SK-N-SH (cell line): Measurements from ENCODE around the gene FBN1.

Source experiments
- CTCF ChIP-seq: fragments of 200-600 bp; sonication (generic); IDR thresholded peaks from 2 replicates; pipeline ENCODE4 v1.6.1; 2017; ENCODE audit warnings: antibody characterized with exemption, mild to moderate bottlenecking, moderate library complexity
- EP300 ChIP-seq, 2 experiments: IDR thresholded peaks; 2 replicates each; pipeline versions ENCODE4 v1.4.0 to v1.6.1; 2012; ENCODE audit warnings: borderline replicate concordance in 1 of 2, low read depth in 1 of 2, low read length in 1 of 2
- FOXM1 ChIP-seq: IDR thresholded peaks from 2 replicates; pipeline ENCODE4 v1.4.0; 2012; ENCODE audit warnings: low read depth, mild to moderate bottlenecking
- GABPA ChIP-seq: IDR thresholded peaks from 2 replicates; pipeline ENCODE4 v1.4.0; 2012; ENCODE audit warnings: low read depth, mild to moderate bottlenecking
- IRF3 ChIP-seq: fragments of 150-350 bp; IDR thresholded peaks from 2 replicates; pipeline ENCODE4 v1.6.1; 2016; ENCODE audit warnings: mild to moderate bottlenecking, low read depth, low read length
- MAX ChIP-seq: IDR thresholded peaks from 2 replicates; pipeline ENCODE4 v1.4.0; 2012; ENCODE audit warnings: low read depth
- MXI1 ChIP-seq: IDR thresholded peaks from 2 replicates; pipeline ENCODE4 v1.6.1; 2012; ENCODE audit warnings: mild to moderate bottlenecking, low read depth, low read length, improper control_type of control experiment
- NFIC ChIP-seq: IDR thresholded peaks from 2 replicates; pipeline ENCODE4 v1.4.0; 2012; ENCODE audit warnings: borderline replicate concordance
- RAD21 ChIP-seq: IDR thresholded peaks from 2 replicates; pipeline ENCODE4 v1.6.1; 2012; ENCODE audit warnings: mild to moderate bottlenecking, low read length
- RCOR1 ChIP-seq: fragments of 150-350 bp; IDR thresholded peaks from 2 replicates; pipeline ENCODE4 v1.6.1; 2017; ENCODE audit warnings: antibody characterized with exemption, low read length
- REST ChIP-seq: IDR thresholded peaks from 2 replicates; pipeline ENCODE4 v1.6.1; 2012; ENCODE audit warnings: mild to moderate bottlenecking, low read depth, low read length, moderate library complexity
- RXRA ChIP-seq: IDR thresholded peaks from 2 replicates; pipeline ENCODE4 v1.4.0; 2012; ENCODE audit warnings: low read depth, mild to moderate bottlenecking, borderline replicate concordance
- TAF1 ChIP-seq: IDR thresholded peaks from 2 replicates; pipeline ENCODE4 v1.6.1; 2012; ENCODE audit warnings: low read depth, mild to moderate bottlenecking, low read length, moderate library complexity, borderline replicate concordance
- USF1 ChIP-seq: IDR thresholded peaks from 2 replicates; pipeline ENCODE4 v1.4.0; 2012; ENCODE audit warnings: low read depth, borderline replicate concordance

GRCh38 chr15:48572823-48573222 is 72.7 kb downstream of the FBN1 start:
- no peak for TF ChIP-seq TAF1
- no peak for TF ChIP-seq MXI1
- no peak for TF ChIP-seq RCOR1
- TF ChIP-seq CTCF, result no peak
- TF ChIP-seq GABPA, result no peak
- TF ChIP-seq USF1, result no peak
- no peak for TF ChIP-seq NFIC
- no peak for TF ChIP-seq REST
- no peak for TF ChIP-seq EP300 (IDR thresholded peaks at IDR 0.05; ENCODE audit: borderline replicate concordance in 1 of 2, low read depth in 1 of 2, low read length in 1 of 2)
- TF ChIP-seq FOXM1, result no peak
- TF ChIP-seq RAD21, result no peak
- no peak for TF ChIP-seq IRF3
- TF ChIP-seq MAX, result no peak
- no peak for TF ChIP-seq RXRA
